PFSK-1 (cell line): ENCODE data around the gene TMC3.

Source experiments
- FOXP2 ChIP-seq: optimal IDR thresholded peaks from 2 replicates; pipeline ENCODE3; 2011; ENCODE audit warnings: borderline replicate concordance, control low read depth, inconsistent platforms; ENCODE audit not compliant: insufficient read depth; ENCODE audit errors: extremely low read length, extremely low read depth
- POLR2AphosphoS5 ChIP-seq: IDR thresholded peaks from 2 replicates; pipeline ENCODE4 v1.6.1; 2012; ENCODE audit warnings: low read depth, mild to moderate bottlenecking, control low read depth, low read length, moderate library complexity
- SIN3A ChIP-seq: IDR thresholded peaks from 2 replicates; pipeline ENCODE4 v1.6.1; 2012; ENCODE audit warnings: mild to moderate bottlenecking, low read length, moderate library complexity, borderline replicate concordance; ENCODE audit not compliant: insufficient read depth
- TAF1 ChIP-seq: IDR thresholded peaks from 2 replicates; pipeline ENCODE4 v1.6.1; 2012; ENCODE audit warnings: low read length, control low read depth, borderline replicate concordance; ENCODE audit not compliant: insufficient read depth
- TF ChIP-seq, protein P1 (sequence below), 2 experiments: IDR thresholded peaks; 2 replicates each; pipeline versions ENCODE4 v1.6.1 to v1.8.0; 2011 to 2012; ENCODE audit warnings: low read depth in 2 of 2, low read length in 2 of 2, control low read depth in 1 of 2, inconsistent platforms in 1 of 2, mild to moderate bottlenecking in 1 of 2, moderate library complexity in 1 of 2; ENCODE audit not compliant: insufficient read depth in 1 of 2

TMC3 gene

GRCh38 chr15:81301385-81301784 is 72.6 kb downstream of the TMC3 start:
- TF ChIP-seq, protein P1, sequence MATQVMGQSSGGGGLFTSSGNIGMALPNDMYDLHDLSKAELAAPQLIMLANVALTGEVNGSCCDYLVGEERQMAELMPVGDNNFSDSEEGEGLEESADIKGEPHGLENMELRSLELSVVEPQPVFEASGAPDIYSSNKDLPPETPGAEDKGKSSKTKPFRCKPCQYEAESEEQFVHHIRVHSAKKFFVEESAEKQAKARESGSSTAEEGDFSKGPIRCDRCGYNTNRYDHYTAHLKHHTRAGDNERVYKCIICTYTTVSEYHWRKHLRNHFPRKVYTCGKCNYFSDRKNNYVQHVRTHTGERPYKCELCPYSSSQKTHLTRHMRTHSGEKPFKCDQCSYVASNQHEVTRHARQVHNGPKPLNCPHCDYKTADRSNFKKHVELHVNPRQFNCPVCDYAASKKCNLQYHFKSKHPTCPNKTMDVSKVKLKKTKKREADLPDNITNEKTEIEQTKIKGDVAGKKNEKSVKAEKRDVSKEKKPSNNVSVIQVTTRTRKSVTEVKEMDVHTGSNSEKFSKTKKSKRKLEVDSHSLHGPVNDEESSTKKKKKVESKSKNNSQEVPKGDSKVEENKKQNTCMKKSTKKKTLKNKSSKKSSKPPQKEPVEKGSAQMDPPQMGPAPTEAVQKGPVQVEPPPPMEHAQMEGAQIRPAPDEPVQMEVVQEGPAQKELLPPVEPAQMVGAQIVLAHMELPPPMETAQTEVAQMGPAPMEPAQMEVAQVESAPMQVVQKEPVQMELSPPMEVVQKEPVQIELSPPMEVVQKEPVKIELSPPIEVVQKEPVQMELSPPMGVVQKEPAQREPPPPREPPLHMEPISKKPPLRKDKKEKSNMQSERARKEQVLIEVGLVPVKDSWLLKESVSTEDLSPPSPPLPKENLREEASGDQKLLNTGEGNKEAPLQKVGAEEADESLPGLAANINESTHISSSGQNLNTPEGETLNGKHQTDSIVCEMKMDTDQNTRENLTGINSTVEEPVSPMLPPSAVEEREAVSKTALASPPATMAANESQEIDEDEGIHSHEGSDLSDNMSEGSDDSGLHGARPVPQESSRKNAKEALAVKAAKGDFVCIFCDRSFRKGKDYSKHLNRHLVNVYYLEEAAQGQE (IDR thresholded peaks at IDR 0.05; ENCODE audit: insufficient read depth in 1 of 2, low read depth in 2 of 2, low read length in 2 of 2): no peak
- TF ChIP-seq POLR2AphosphoS5 (no peak), TAF1 (no peak)

GRCh38 chr15:81299630-81300273 is 74.3 kb downstream of the TMC3 start:
- TF ChIP-seq SIN3A: no peak
- no peak for TF ChIP-seq POLR2AphosphoS5
- no peak for TF ChIP-seq FOXP2
- no peak for TF ChIP-seq TAF1
- TF ChIP-seq, protein P1 (IDR thresholded peaks at IDR 0.05; ENCODE audit: insufficient read depth in 1 of 2, low read depth in 2 of 2, low read length in 2 of 2): no peak

DNA sequence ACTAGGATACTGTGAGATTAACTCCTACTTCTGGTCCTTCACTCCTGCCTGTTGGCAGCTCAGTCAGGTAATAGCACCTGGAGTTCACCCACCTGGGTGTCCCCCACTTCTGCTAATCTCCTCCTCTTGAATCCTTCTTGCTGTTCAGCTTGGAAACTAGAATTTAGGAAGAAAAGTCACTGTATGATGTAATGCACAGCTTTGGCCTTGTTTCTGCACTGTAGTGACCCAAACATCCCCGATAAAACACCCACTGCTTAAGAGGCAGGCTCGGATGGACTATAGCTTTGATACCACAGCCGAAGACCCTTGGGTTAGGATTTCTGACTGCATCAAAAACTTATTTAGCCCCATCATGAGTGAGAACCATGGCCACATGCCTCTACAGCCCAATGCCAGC is 74.9 kb downstream of the TMC3 start:
- TF ChIP-seq SIN3A: no peak
- no peak for TF ChIP-seq TAF1
- TF ChIP-seq, protein P1 (IDR thresholded peaks at IDR 0.05; ENCODE audit: insufficient read depth in 1 of 2, low read depth in 2 of 2, low read length in 2 of 2): no peak
- no peak for TF ChIP-seq POLR2AphosphoS5
- TF ChIP-seq FOXP2: no peak

GRCh38 chr15:81298611-81299010 is 75.4 kb downstream of the TMC3 start:
- TF ChIP-seq SIN3A (no peak), TAF1 (no peak), POLR2AphosphoS5 (no peak), FOXP2 (no peak)
- TF ChIP-seq, protein P1 (IDR thresholded peaks at IDR 0.05; ENCODE audit: insufficient read depth in 1 of 2, low read depth in 2 of 2, low read length in 2 of 2): no peak
